Osteocyte (in vitro differentiated cells): Measurements from ENCODE around the gene PTPDC1. TPM values are rescaled to one million over a fixed set of nuclear protein-coding genes. Genes with fewer than 3 reads are reported as not detected.

Experiments
- DNase-seq: peaks from one replicate; pipeline ENCODE4 v3.0.0; 2021; ENCODE audit warnings: mixed read lengths; ENCODE audit not compliant: unreplicated experiment; ENCODE audit errors: extremely low spot score
- H3K27ac Mint-ChIP-seq: one replicate; pipeline ENCODE4 v1.8.0; 2021; ENCODE audit warnings: mild to moderate bottlenecking, mixed read lengths; ENCODE audit not compliant: unreplicated experiment
- H3K27me3 Mint-ChIP-seq: one replicate; pipeline ENCODE4 v1.8.0; 2021; ENCODE audit warnings: mixed read lengths; ENCODE audit not compliant: unreplicated experiment
- H3K36me3 Mint-ChIP-seq: one replicate; pipeline ENCODE4 v1.8.0; 2021; ENCODE audit warnings: mixed read lengths; ENCODE audit not compliant: unreplicated experiment
- H3K4me1 Mint-ChIP-seq: one replicate; pipeline ENCODE4 v1.8.0; 2021; ENCODE audit warnings: mixed read lengths; ENCODE audit not compliant: unreplicated experiment
- H3K4me3 Mint-ChIP-seq: one replicate; pipeline ENCODE4 v1.8.0; 2021; ENCODE audit warnings: mild to moderate bottlenecking, moderate library complexity, mixed read lengths; ENCODE audit not compliant: unreplicated experiment
- H3K9me3 Mint-ChIP-seq: one replicate; pipeline ENCODE4 v1.8.0; 2021; ENCODE audit warnings: mixed read lengths; ENCODE audit not compliant: unreplicated experiment
- CTCF ChIP-seq: fragments of 200-600 bp; sonication (generic); IDR thresholded peaks from 2 replicates; pipeline ENCODE4 v1.5.0; 2021; ENCODE audit warnings: antibody characterized with exemption, mild to moderate bottlenecking, moderate library complexity
- total RNA-seq: library from RNA; stranded (reverse); gene quantifications from 2 replicates; pipeline ENCODE4 v1.2.1, GENCODE V29; 2021

The PTPDC1 gene
- total RNA-seq, 1 donor from 2014 or later = 11.5 TPM

GRCh38 chr9:94081864-94082463 is 2.3 kb upstream of the PTPDC1 start:
- H3K27me3 Mint-ChIP-seq = no peaks in the 10 kb centered on the region
- H3K4me3 Mint-ChIP-seq = no peak overlapping the region
- peaks cover 24% of the 10 kb centered on the region for H3K4me1 Mint-ChIP-seq
- no peak for DNase-seq
- H3K27ac Mint-ChIP-seq = no peak overlapping the region
- no peaks in the 10 kb centered on the region for H3K9me3 Mint-ChIP-seq
- no peak for TF ChIP-seq CTCF
- H3K36me3 Mint-ChIP-seq = peaks cover 24% of the 10 kb centered on the region

- Mint-ChIP-seq H3K4me3 (no peak overlapping the region), H3K36me3 (peaks cover 28% of the 10 kb centered on the region), H3K27ac (no peak overlapping the region), H3K9me3 (no peaks in the 10 kb centered on the region), H3K27me3 (no peaks in the 10 kb centered on the region), H3K4me1 (peaks cover 27% of the 10 kb centered on the region)
- no peak for TF ChIP-seq CTCF
- no peak for DNase-seq
These were observed 1.7 kb upstream of the PTPDC1 start for GRCh38 chr9:94082553-94082952.

GRCh38 chr9:94082956-94083355 is 1.3 kb upstream of the PTPDC1 start:
- no peak for DNase-seq
- peaks cover 25% of the 10 kb centered on the region for H3K4me1 Mint-ChIP-seq
- H3K27ac Mint-ChIP-seq = no peak overlapping the region

GRCh38 chr9:94083384-94083783 is 880 bp upstream of the PTPDC1 start:
- H3K4me1 Mint-ChIP-seq = peaks cover 29% of the 10 kb centered on the region
- no peak overlapping the region for H3K4me3 Mint-ChIP-seq
- DNase-seq = no peak
- H3K9me3 Mint-ChIP-seq = no peaks in the 10 kb centered on the region
- H3K36me3 Mint-ChIP-seq = peaks cover 28% of the 10 kb centered on the region
- no peaks in the 10 kb centered on the region for H3K27me3 Mint-ChIP-seq
- no peak for TF ChIP-seq CTCF
- no peak overlapping the region for H3K27ac Mint-ChIP-seq

More at GRCh38 chr9:94082956-94083355, 1.3 kb upstream of the PTPDC1 start:
- H3K36me3 Mint-ChIP-seq = peaks cover 28% of the 10 kb centered on the region
- H3K9me3 Mint-ChIP-seq = no peaks in the 10 kb centered on the region
- H3K27me3 Mint-ChIP-seq = no peaks in the 10 kb centered on the region
- no peak overlapping the region for H3K4me3 Mint-ChIP-seq
- TF ChIP-seq CTCF = no peak

- Mint-ChIP-seq H3K4me3 (peak overlapping the region; percentile 32), H3K36me3 (peaks cover 14% of the 10 kb centered on the region), H3K4me1 (peaks cover 29% of the 10 kb centered on the region), H3K27me3 (no peaks in the 10 kb centered on the region), H3K9me3 (no peaks in the 10 kb centered on the region), H3K27ac (peak overlapping the region; percentile 76)
- DNase-seq = no peak
- no peak for TF ChIP-seq CTCF
These were observed 887 bp downstream of the PTPDC1 start for GRCh38 chr9:94085062-94085639.
